Mesothelial cell of epicardium (in vitro differentiated cells): ENCODE data around the gene QPRT. TPM values are rescaled to one million over a fixed set of nuclear protein-coding genes. Genes with fewer than 3 reads are reported as not detected.

ENCODE experiments used
- DNase-seq, 2 experiments: peaks; one replicate each; pipeline ENCODE4 v3.0.0; 2021; ENCODE audit warnings: low spot score in 2 of 2; ENCODE audit not compliant: unreplicated experiment in 2 of 2
- H3K27ac Mint-ChIP-seq: 2 replicates; pipeline ENCODE4 v1.8.0; 2021; ENCODE audit warnings: mixed read lengths
- H3K27me3 Mint-ChIP-seq: 2 replicates; pipeline ENCODE4 v1.8.0; 2021; ENCODE audit warnings: low read depth, mixed read lengths
- H3K36me3 Mint-ChIP-seq: 2 replicates; pipeline ENCODE4 v1.8.0; 2021; ENCODE audit warnings: mixed read lengths
- H3K4me1 Mint-ChIP-seq: 2 replicates; pipeline ENCODE4 v1.8.0; 2021; ENCODE audit warnings: mixed read lengths
- H3K4me3 Mint-ChIP-seq: 2 replicates; pipeline ENCODE4 v1.8.0; 2021; ENCODE audit warnings: mild to moderate bottlenecking, moderate library complexity, mixed read lengths
- H3K9me3 Mint-ChIP-seq: 2 replicates; pipeline ENCODE4 v1.8.0; 2021; ENCODE audit warnings: mixed read lengths
- CTCF ChIP-seq: fragments of 200-600 bp; sonication (generic); IDR thresholded peaks from one replicate; pipeline ENCODE4 v1.5.0; 2021; ENCODE audit warnings: antibody characterized with exemption; ENCODE audit not compliant: unreplicated experiment
- total RNA-seq: library from RNA; stranded (reverse); gene quantifications from 3 replicates; pipeline ENCODE4 v1.2.1, GENCODE V29; 2021

QPRT gene
- total RNA-seq, 1 donor from 2014 or later: 326 TPM

GRCh38 chr16:29644338-29644857, 34.6 kb upstream of the QPRT start:
- Mint-ChIP-seq H3K27ac (no peak overlapping the region), H3K36me3 (no peaks in the 10 kb centered on the region), H3K27me3 (no peaks in the 10 kb centered on the region), H3K9me3 (no peaks in the 10 kb centered on the region), H3K4me3 (no peak overlapping the region), H3K4me1 (peaks cover 3% of the 10 kb centered on the region)
- DNase-seq: no peak
- TF ChIP-seq CTCF: no peak

GRCh38 chr16:29644973-29645693, 33.8 kb upstream of the QPRT start:
- Mint-ChIP-seq H3K27me3 (no peaks in the 10 kb centered on the region), H3K27ac (no peak overlapping the region), H3K9me3 (no peaks in the 10 kb centered on the region), H3K4me3 (no peak overlapping the region), H3K4me1 (peaks cover 10% of the 10 kb centered on the region), H3K36me3 (no peaks in the 10 kb centered on the region)
- no peak for DNase-seq
- TF ChIP-seq CTCF: no peak

- no peaks in the 10 kb centered on the region for H3K9me3 Mint-ChIP-seq
- no peak overlapping the region for H3K27ac Mint-ChIP-seq
- H3K36me3 Mint-ChIP-seq: no peaks in the 10 kb centered on the region
- no peak for DNase-seq
- TF ChIP-seq CTCF: no peak
- no peak overlapping the region for H3K4me3 Mint-ChIP-seq
- H3K27me3 Mint-ChIP-seq: no peaks in the 10 kb centered on the region
- peaks cover 8% of the 10 kb centered on the region for H3K4me1 Mint-ChIP-seq
Measured at GRCh38 chr16:29645694-29646187, 33.2 kb upstream of the QPRT start.

GRCh38 chr16:29646947-29647346, 32.0 kb upstream of the QPRT start:
- no peak overlapping the region for H3K27ac Mint-ChIP-seq
- TF ChIP-seq CTCF: no peak
- H3K4me1 Mint-ChIP-seq: peaks cover 8% of the 10 kb centered on the region
- DNase-seq: no peak
- no peaks in the 10 kb centered on the region for H3K9me3 Mint-ChIP-seq
- no peaks in the 10 kb centered on the region for H3K36me3 Mint-ChIP-seq
- no peak overlapping the region for H3K4me3 Mint-ChIP-seq
- H3K27me3 Mint-ChIP-seq: no peaks in the 10 kb centered on the region

GRCh38 chr16:29649588-29650494, 29.1 kb upstream of the QPRT start:
- no peaks in the 10 kb centered on the region for H3K9me3 Mint-ChIP-seq

More at GRCh38 chr16:29649588-29650494, 29.1 kb upstream of the QPRT start:
- no peak for TF ChIP-seq CTCF
- Mint-ChIP-seq H3K4me3 (no peak overlapping the region), H3K36me3 (no peaks in the 10 kb centered on the region), H3K27ac (peak overlapping the region; percentile 78), H3K27me3 (no peaks in the 10 kb centered on the region), H3K4me1 (peaks cover 11% of the 10 kb centered on the region)
- no peak for DNase-seq
